ENCODE measurements around the gene MYO10. TPM values are rescaled to one million over a fixed set of nuclear protein-coding genes. Genes with fewer than 3 reads are reported as not detected.

MYO10 gene
- total and polyA plus RNA-seq, 9 donors: 10.8 to 35.8 (median 16.3) TPM

DNA sequence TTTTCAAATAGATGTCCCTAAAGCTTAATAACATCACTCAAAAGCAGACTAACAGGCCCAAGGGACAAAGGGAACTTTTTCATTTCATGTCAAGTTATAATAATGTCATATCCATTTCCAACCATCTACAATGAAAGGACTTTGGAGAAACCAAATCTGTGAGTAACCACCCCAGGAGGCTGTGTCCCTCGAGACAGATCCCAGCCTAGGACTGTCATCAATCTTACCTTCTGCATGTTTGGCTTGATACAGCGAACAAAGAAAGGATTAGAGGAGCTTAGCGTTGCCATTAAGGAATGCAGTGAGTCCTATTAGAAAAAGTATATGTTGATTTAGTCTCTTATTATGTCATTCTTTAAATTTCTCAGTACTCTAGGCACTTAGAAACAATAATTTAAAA lies 181.5 kb downstream of the MYO10 start:
- Histone ChIP-seq H3K4me1 (ENCODE audit: insufficient read depth) (no peaks in the 10 kb centered on the region), H3K9me3 (no peaks in the 10 kb centered on the region), H3K27ac (no peak overlapping the region), H3K27me3 (no peaks in the 10 kb centered on the region), H3K36me3 (no peaks in the 10 kb centered on the region), H3K4me3 (no peak overlapping the region)
- no peak for DNase-seq
- 85 to 97% (median 91%) methylated on average over 3 of the region's 3 CpGs for WGBS, 3 donors
- TF ChIP-seq EP300 (IDR thresholded peaks at IDR 0.05) (no peak), POLR2A (IDR thresholded peaks at IDR 0.05) (no peak)
- TF ChIP-seq, protein P1, sequence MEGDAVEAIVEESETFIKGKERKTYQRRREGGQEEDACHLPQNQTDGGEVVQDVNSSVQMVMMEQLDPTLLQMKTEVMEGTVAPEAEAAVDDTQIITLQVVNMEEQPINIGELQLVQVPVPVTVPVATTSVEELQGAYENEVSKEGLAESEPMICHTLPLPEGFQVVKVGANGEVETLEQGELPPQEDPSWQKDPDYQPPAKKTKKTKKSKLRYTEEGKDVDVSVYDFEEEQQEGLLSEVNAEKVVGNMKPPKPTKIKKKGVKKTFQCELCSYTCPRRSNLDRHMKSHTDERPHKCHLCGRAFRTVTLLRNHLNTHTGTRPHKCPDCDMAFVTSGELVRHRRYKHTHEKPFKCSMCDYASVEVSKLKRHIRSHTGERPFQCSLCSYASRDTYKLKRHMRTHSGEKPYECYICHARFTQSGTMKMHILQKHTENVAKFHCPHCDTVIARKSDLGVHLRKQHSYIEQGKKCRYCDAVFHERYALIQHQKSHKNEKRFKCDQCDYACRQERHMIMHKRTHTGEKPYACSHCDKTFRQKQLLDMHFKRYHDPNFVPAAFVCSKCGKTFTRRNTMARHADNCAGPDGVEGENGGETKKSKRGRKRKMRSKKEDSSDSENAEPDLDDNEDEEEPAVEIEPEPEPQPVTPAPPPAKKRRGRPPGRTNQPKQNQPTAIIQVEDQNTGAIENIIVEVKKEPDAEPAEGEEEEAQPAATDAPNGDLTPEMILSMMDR (IDR thresholded peaks at IDR 0.05): no peak
- intact Hi-C loops (cut with DNase I): no loop called here

GRCh38 chr5:16754086-16754485 lies 182.0 kb downstream of the MYO10 start:
- no peak overlapping the region for H3K4me3 ChIP-seq
- WGBS, 3 donors: 78 to 85% (median 81%) methylated on average over 3 of the region's 3 CpGs
- H3K4me1 ChIP-seq (ENCODE audit: insufficient read depth): no peaks in the 10 kb centered on the region
- TF ChIP-seq, protein P1 (IDR thresholded peaks at IDR 0.05): no peak
- TF ChIP-seq POLR2A (IDR thresholded peaks at IDR 0.05) (no peak), EP300 (IDR thresholded peaks at IDR 0.05) (no peak)
- no peaks in the 10 kb centered on the region for H3K27me3 ChIP-seq
- H3K36me3 ChIP-seq: no peaks in the 10 kb centered on the region
- no peak overlapping the region for H3K27ac ChIP-seq
- intact Hi-C loops (cut with DNase I): no loop called here
- no peak for DNase-seq
- H3K9me3 ChIP-seq: no peaks in the 10 kb centered on the region

DNA sequence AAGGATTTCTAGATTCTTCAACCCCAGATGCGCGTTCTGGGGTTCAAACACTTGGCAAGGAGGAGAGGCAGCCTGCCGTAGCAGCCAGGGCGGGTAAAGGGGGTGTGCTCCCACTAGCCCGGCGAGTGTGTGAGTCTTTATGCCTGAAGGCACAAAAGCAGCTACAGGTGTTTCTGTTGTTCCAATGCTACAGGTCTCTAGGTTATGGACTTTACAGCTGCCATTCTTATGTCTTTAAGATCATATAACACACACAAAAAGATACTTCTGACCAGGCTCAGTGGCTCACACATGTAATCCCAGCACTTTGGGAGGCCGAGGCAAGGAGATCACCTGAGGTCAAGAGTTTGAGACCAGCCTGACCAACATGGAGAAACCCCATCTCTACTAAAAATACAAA lies 185.6 kb downstream of the MYO10 start:
- TF ChIP-seq, protein P1 (IDR thresholded peaks at IDR 0.05): no peak
- TF ChIP-seq POLR2A (IDR thresholded peaks at IDR 0.05): no peak
- no peak for TF ChIP-seq EP300 (IDR thresholded peaks at IDR 0.05)
- Histone ChIP-seq H3K27me3 (no peaks in the 10 kb centered on the region), H3K27ac (no peak overlapping the region), H3K4me1 (ENCODE audit: insufficient read depth) (no peaks in the 10 kb centered on the region), H3K9me3 (no peaks in the 10 kb centered on the region), H3K36me3 (no peaks in the 10 kb centered on the region), H3K4me3 (no peak overlapping the region)
- no peak for DNase-seq
- 89 to 93% (median 92%) methylated on average over 7 of the region's 7 CpGs for WGBS, 3 donors
- intact Hi-C loops (cut with DNase I): no loop called here

GRCh38 chr5:16749626-16750025 lies 186.5 kb downstream of the MYO10 start:
- TF ChIP-seq, protein P1 (IDR thresholded peaks at IDR 0.05): no peak
- TF ChIP-seq POLR2A (IDR thresholded peaks at IDR 0.05): no peak
- TF ChIP-seq EP300 (IDR thresholded peaks at IDR 0.05): no peak
- no peaks in the 10 kb centered on the region for H3K4me1 ChIP-seq (ENCODE audit: insufficient read depth)
- no peaks in the 10 kb centered on the region for H3K36me3 ChIP-seq
- 79 to 83% (median 83%) methylated on average over 4 of the region's 4 CpGs for WGBS, 3 donors
- intact Hi-C loops (cut with DNase I): no loop called here
- no peak overlapping the region for H3K27ac ChIP-seq
- no peak overlapping the region for H3K4me3 ChIP-seq
- H3K27me3 ChIP-seq: no peaks in the 10 kb centered on the region
- H3K9me3 ChIP-seq: no peaks in the 10 kb centered on the region
- DNase-seq: no peak
